ENCODE results near the gene CECR2.
"Not testable (repeated sequence)": the region's sequence is repeated elsewhere in the genome, so short reads cannot be mapped to it uniquely, and the experiment has no call there.

CECR2 gene

GRCh38 chr22:17552737-17553136, 183.5 kb downstream of the CECR2 start:
- H3K27ac Mint-ChIP-seq (ENCODE audit: low read depth) = no peak overlapping the region
- peaks cover 11% of the 10 kb centered on the region for H3K27me3 Mint-ChIP-seq
- DNase-seq (ENCODE audit: low spot score in 2 of 2) (no peak), ATAC-seq (replicated peaks; ENCODE audit: extremely low read depth, poor library complexity, severe bottlenecking) (no peak)
- no peaks in the 10 kb centered on the region for H3K4me1 Mint-ChIP-seq
- H3K4me3 Mint-ChIP-seq = no peak overlapping the region
- no peaks in the 10 kb centered on the region for H3K9me3 Mint-ChIP-seq
- H3K36me3 Mint-ChIP-seq (ENCODE audit: insufficient read depth) = no peaks in the 10 kb centered on the region

- no peak overlapping the region for H3K4me3 Mint-ChIP-seq
- peaks cover 18% of the 10 kb centered on the region for H3K27me3 Mint-ChIP-seq
- ATAC-seq (replicated peaks; ENCODE audit: extremely low read depth, poor library complexity, severe bottlenecking) (no peak), DNase-seq (ENCODE audit: low spot score in 2 of 2) (no peak)
- no peak overlapping the region for H3K27ac Mint-ChIP-seq (ENCODE audit: low read depth)
- H3K4me1 Mint-ChIP-seq = no peaks in the 10 kb centered on the region
- H3K36me3 Mint-ChIP-seq (ENCODE audit: insufficient read depth) = no peaks in the 10 kb centered on the region
- H3K9me3 Mint-ChIP-seq = no peaks in the 10 kb centered on the region
These were observed 185.6 kb downstream of the CECR2 start for GRCh38 chr22:17554814-17555213.

GRCh38 chr22:17559188-17559587, 189.9 kb downstream of the CECR2 start:
- ATAC-seq (replicated peaks; ENCODE audit: extremely low read depth, poor library complexity, severe bottlenecking) = no peak
- Mint-ChIP-seq H3K4me3 (no peak overlapping the region), H3K9me3 (no peaks in the 10 kb centered on the region), H3K36me3 (ENCODE audit: insufficient read depth) (no peaks in the 10 kb centered on the region), H3K27ac (ENCODE audit: low read depth) (no peak overlapping the region), H3K4me1 (no peaks in the 10 kb centered on the region), H3K27me3 (peaks cover 34% of the 10 kb centered on the region)
- no peak for DNase-seq (ENCODE audit: low spot score in 2 of 2)

DNA sequence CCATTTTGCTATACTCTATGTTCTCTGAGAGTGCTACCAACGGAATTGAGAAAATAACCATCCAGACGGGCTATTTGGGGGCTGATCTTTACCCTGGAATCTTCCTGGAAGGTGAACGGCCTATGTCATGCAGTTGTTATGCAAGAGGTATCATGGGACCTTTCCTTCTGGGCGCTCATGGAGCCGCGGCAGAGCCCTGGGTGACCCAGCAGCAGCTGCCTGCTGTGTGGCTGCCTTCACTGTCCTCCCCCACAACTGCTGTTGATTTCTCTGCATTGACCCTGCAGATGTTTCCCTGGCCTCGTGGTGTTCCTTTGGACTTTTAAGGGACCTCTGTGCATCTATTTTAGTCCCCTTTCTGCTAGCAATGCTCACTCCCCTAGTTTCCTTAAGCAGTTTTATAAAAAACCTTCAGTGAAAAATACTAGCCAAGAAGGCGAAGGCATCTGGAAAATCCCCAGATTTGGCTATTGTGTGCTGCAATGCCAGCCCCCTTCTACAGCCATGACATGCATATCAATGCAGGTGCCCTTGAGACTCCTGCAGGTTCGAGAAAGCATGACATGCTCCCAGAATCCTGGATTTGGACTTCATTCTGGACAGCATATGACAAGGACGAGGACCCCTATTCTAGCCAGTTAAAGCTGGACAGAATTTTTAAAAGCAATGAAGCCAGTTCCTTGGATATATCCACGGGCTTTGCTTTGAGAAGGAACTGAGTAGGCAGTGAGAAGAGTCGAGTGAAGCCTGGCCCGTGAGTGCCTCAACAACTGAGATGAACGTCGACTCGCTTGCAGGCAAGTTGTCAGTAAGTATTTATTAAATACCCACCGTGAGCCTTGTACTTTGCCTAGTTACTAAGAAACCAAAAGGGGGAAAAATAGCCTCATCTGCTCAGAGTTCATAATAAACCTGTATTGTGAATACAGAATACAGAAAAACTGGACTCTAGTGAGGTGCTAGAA, 193.9 kb downstream of the CECR2 start, which contains the start of gene SLC25A18:
Gene SLC25A18 (plus strand): TSS at position 593 of the 965 bp plus-strand sequence. CDS start 16,447 bp downstream, outside the sequence.
- H3K4me3 Mint-ChIP-seq = no peak within 1 kb of the TSS
- H3K27me3 Mint-ChIP-seq = peaks cover 38% of the 10 kb centered on the region
- no peaks in the 10 kb centered on the region for H3K9me3 Mint-ChIP-seq
- DNase-seq (ENCODE audit: low spot score in 2 of 2) = no peak
- no peak for ATAC-seq (replicated peaks; ENCODE audit: extremely low read depth, poor library complexity, severe bottlenecking)
- no peaks in the 10 kb centered on the region for H3K4me1 Mint-ChIP-seq
- no peak within 1 kb of the TSS for H3K27ac Mint-ChIP-seq (ENCODE audit: low read depth)
- H3K36me3 Mint-ChIP-seq (ENCODE audit: insufficient read depth) = peaks cover 2% of the 10 kb centered on the region

DNA sequence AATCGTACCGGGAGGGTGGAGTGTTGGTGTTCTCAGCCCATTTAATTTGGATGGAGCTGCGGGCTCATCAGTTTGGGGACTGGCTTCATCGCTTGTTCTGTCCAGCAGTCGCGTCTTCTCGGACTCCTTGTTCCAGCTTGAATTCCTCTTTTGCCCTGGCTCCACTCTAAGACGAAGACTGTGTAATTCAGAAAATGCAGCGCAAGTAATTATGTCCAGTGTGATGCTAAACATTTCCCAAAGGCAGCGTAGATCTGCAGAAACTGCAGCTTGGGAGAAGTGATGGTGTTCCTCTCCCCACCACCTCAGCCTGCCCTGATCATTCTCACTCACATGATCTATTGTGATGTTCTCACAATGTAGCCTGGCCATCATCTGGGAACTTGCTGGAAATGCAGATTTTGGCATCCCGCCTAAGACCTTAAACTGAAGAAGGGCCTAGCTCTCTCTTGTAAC, 194.7 kb downstream of the CECR2 start:
- Mint-ChIP-seq H3K4me1 (no peaks in the 10 kb centered on the region), H3K9me3 (no peaks in the 10 kb centered on the region), H3K4me3 (no peak overlapping the region), H3K27ac (ENCODE audit: low read depth) (no peak overlapping the region), H3K27me3 (peaks cover 35% of the 10 kb centered on the region), H3K36me3 (ENCODE audit: insufficient read depth) (peaks cover 2% of the 10 kb centered on the region)
- no peak for ATAC-seq (replicated peaks; ENCODE audit: extremely low read depth, poor library complexity, severe bottlenecking)
- DNase-seq (ENCODE audit: low spot score in 2 of 2) = no peak

- not testable (repeated sequence) for ATAC-seq (replicated peaks; ENCODE audit: extremely low read depth, poor library complexity, severe bottlenecking); DNase-seq (ENCODE audit: low spot score in 2 of 2); H3K27ac Mint-ChIP-seq (ENCODE audit: low read depth); H3K4me1 Mint-ChIP-seq; H3K36me3 Mint-ChIP-seq (ENCODE audit: insufficient read depth); H3K9me3 Mint-ChIP-seq; H3K4me3 Mint-ChIP-seq
- H3K27me3 Mint-ChIP-seq = peaks cover 44% of the 10 kb centered on the region
These were observed 196.9 kb downstream of the CECR2 start for GRCh38 chr22:17566016-17566687.

GRCh38 chr22:17566776-17567175, 197.5 kb downstream of the CECR2 start:
- DNase-seq (ENCODE audit: low spot score in 2 of 2) = no peak
- H3K4me1 Mint-ChIP-seq = no peaks in the 10 kb centered on the region
- H3K36me3 Mint-ChIP-seq (ENCODE audit: insufficient read depth) = peaks cover 4% of the 10 kb centered on the region
- no peak for ATAC-seq (replicated peaks; ENCODE audit: extremely low read depth, poor library complexity, severe bottlenecking)
- no peak overlapping the region for H3K4me3 Mint-ChIP-seq
- H3K27me3 Mint-ChIP-seq = peaks cover 49% of the 10 kb centered on the region
- no peaks in the 10 kb centered on the region for H3K9me3 Mint-ChIP-seq
- H3K27ac Mint-ChIP-seq (ENCODE audit: low read depth) = no peak overlapping the region

DNA sequence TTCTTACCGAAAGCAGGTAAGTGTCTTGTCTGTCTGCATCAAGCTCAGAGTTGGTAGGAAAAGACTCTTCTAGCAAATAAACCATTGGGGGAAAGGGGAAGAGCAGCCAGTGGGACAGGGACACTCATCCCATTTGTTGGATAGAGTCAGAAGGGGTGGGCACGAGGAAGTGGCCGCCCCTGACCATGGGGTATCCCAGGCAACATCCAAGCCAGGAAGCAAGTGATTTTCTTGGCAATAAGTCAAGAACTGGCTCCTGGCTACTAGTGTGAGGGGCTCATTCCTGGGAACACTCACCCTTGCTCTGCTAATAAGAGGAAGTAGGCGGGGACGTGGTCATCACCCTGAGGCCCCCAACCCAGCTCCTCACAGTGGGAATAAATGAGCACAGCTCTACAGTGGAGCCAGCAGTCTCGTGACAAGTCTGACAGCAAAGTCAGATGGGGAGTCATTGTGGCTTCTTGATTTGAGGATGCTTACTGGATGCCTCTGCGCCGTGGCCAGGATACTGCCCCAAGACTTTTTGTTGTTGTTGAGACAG, 200.8 kb downstream of the CECR2 start:
- Mint-ChIP-seq H3K4me1 (no peaks in the 10 kb centered on the region), H3K27me3 (peaks cover 45% of the 10 kb centered on the region), H3K27ac (ENCODE audit: low read depth) (no peak overlapping the region)

DNA sequence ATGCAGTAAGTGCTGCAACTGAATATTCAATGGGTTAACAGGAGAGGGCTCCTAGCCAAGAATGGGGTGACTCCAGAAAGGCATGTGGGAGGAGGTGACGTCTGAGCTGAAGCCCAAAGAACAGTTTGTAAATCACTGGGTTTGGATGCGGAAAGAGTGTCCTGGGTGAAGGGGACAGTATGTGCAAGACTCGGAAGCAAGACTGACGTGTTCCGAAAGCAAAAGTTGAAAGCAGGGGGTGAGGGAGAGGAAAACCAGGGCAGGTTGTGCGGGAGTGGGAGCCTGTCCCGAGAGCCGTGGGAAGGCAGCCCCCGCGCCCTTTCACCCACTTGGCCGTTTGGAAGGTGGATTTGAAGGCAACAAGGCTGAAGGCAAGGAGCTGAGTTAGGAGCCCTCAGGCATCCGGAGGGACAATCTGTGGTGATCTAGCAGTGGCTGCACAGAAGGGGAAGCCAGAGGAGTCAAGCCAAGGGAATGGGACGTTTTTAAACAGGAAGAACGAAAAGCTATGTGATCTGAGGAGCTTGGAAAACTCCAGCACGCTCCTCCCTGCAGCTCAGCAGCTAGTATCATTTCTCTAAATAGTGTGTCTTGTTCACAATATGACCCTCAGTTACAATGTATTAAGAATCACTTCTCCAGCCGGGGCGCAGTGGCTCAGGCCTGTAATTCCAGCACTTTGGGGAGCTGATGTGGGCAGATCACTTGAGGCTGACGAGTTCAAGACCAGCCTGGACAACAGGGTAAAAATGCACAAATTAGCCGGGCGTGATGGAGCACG, 201.8 kb downstream of the CECR2 start:
- Mint-ChIP-seq H3K36me3 (ENCODE audit: insufficient read depth) (peaks cover 2% of the 10 kb centered on the region), H3K4me1 (no peaks in the 10 kb centered on the region), H3K4me3 (no peak overlapping the region), H3K9me3 (no peaks in the 10 kb centered on the region), H3K27me3 (peaks cover 41% of the 10 kb centered on the region), H3K27ac (ENCODE audit: low read depth) (no peak overlapping the region)
- no peak for ATAC-seq (replicated peaks; ENCODE audit: extremely low read depth, poor library complexity, severe bottlenecking)
- DNase-seq (ENCODE audit: low spot score in 2 of 2) = no peak

More for the DNA sequence above, 200.8 kb downstream of the CECR2 start:
- H3K9me3 Mint-ChIP-seq = no peaks in the 10 kb centered on the region
- H3K4me3 Mint-ChIP-seq = no peak overlapping the region
- DNase-seq (ENCODE audit: low spot score in 2 of 2) (no peak), ATAC-seq (replicated peaks; ENCODE audit: extremely low read depth, poor library complexity, severe bottlenecking) (no peak)
- peaks cover 2% of the 10 kb centered on the region for H3K36me3 Mint-ChIP-seq (ENCODE audit: insufficient read depth)

- Mint-ChIP-seq H3K9me3 (no peaks in the 10 kb centered on the region), H3K27me3 (peaks cover 35% of the 10 kb centered on the region), H3K4me1 (no peaks in the 10 kb centered on the region), H3K4me3 (no peak overlapping the region), H3K27ac (ENCODE audit: low read depth) (no peak overlapping the region), H3K36me3 (ENCODE audit: insufficient read depth) (peaks cover 2% of the 10 kb centered on the region)
- ATAC-seq (replicated peaks; ENCODE audit: extremely low read depth, poor library complexity, severe bottlenecking) = no peak
- no peak for DNase-seq (ENCODE audit: low spot score in 2 of 2)
These were observed 205.9 kb downstream of the CECR2 start for GRCh38 chr22:17575151-17575550.

- Mint-ChIP-seq H3K9me3 (no peaks in the 10 kb centered on the region), H3K27ac (ENCODE audit: low read depth) (no peak overlapping the region), H3K36me3 (ENCODE audit: insufficient read depth) (peaks cover 2% of the 10 kb centered on the region), H3K27me3 (peaks cover 29% of the 10 kb centered on the region), H3K4me3 (no peak overlapping the region), H3K4me1 (no peaks in the 10 kb centered on the region)
- no peak for DNase-seq (ENCODE audit: low spot score in 2 of 2)
- no peak for ATAC-seq (replicated peaks; ENCODE audit: extremely low read depth, poor library complexity, severe bottlenecking)
These were observed 206.4 kb downstream of the CECR2 start for GRCh38 chr22:17575681-17576080.

DNA sequence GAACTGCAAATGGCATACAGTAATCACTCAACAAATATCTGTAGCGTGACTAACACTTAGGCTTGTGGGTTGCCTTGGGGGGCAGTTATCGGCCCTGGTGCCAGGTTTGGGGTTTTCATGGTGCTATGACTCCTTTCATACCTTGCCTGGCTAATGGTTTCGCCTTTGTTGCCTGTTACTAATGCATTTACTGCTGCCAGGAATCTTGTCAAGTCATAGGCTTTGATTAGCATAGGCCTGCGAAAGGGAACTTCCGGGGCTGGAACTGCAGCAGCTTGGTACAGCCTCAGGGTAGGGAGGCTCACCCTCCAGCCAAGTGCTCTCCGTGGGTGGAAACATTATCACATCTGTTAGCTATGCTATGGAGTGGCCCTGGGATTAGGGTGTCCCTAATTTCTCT, 207.2 kb downstream of the CECR2 start:
- no peak overlapping the region for H3K27ac Mint-ChIP-seq (ENCODE audit: low read depth)
- no peak for ATAC-seq (replicated peaks; ENCODE audit: extremely low read depth, poor library complexity, severe bottlenecking)
- peaks cover 22% of the 10 kb centered on the region for H3K27me3 Mint-ChIP-seq
- no peaks in the 10 kb centered on the region for H3K9me3 Mint-ChIP-seq
- H3K4me1 Mint-ChIP-seq = no peaks in the 10 kb centered on the region
- H3K4me3 Mint-ChIP-seq = no peak overlapping the region
- H3K36me3 Mint-ChIP-seq (ENCODE audit: insufficient read depth) = peaks cover 2% of the 10 kb centered on the region
- no peak for DNase-seq (ENCODE audit: low spot score in 2 of 2)

Data from central memory CD8-positive, alpha-beta T cell (primary cell).